ENCODE measurements around the gene CHST10. TPM values are rescaled to one million over a fixed set of nuclear protein-coding genes. Genes with fewer than 3 reads are reported as not detected.

The CHST10 gene
- total and polyA plus RNA-seq, 2 donors (not counting 3 experiments of a cell fraction or from before 2014, with no cell fraction given): 11.1 to 12.3 TPM

DNA sequence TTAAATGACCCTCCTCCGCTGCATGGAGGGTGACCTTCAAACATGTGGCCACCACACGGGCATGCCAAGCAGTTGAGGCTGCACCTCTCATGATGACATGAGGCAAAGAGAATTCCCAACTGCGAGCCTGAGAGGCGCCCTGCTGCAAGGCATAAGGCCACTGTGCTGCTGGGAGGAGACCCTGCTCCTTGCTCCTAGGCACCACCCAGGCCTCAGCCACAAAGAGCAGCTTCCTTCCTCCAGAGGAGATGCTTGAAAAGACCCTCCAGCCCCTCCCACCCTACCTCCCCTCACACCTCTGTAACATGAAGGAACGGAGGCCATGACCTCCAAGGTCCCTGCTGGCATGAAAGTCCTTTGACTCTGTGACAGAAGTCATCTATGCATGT is 11.4 kb downstream of the CHST10 start:
- no peak for FAIRE-seq
- Histone ChIP-seq H4K20me1 (replicated peaks; ENCODE audit: control insufficient read depth, extremely low read depth, insufficient read depth, low read length) (no peaks in the 10 kb centered on the region), H2AFZ (ENCODE audit: low read depth, low read length) (no peak overlapping the region), H3K27ac (ENCODE audit: insufficient read depth, low read depth, low read length) (no peak overlapping the region), H3K9ac (replicated peaks; ENCODE audit: extremely low read depth, insufficient read depth, low read length) (no peak overlapping the region), H3K4me2 (ENCODE audit: insufficient read depth, low read length) (no peak overlapping the region), H3K9me3 (replicated peaks; ENCODE audit: control insufficient read depth, insufficient read depth, low read length) (no peaks in the 10 kb centered on the region), H3K79me2 (ENCODE audit: control insufficient read depth, insufficient read depth, low read length) (peaks cover 2% of the 10 kb centered on the region), H3K27me3 (ENCODE audit: control insufficient read depth in 2 of 2, insufficient read depth in 2 of 2, low read length in 2 of 2) (no peaks in the 10 kb centered on the region), H3K4me3 (replicated peaks in 1 of 3; ENCODE audit: insufficient read depth in 1 of 3, low read depth in 1 of 3, low read length in 3 of 3) (no peak overlapping the region), H3K36me3 (ENCODE audit: control insufficient read depth in 2 of 2, extremely low read depth in 1 of 2, insufficient read depth in 2 of 2, low read length in 2 of 2) (peaks cover 2 to 12% of the 10 kb centered on the region in 2 experiments), H3K4me1 (ENCODE audit: control insufficient read depth, extremely low read depth, insufficient read depth, low read length) (no peaks in the 10 kb centered on the region), H3K9me1 (replicated peaks; ENCODE audit: control insufficient read depth, extremely low read depth, insufficient read depth, low read length) (no peaks in the 10 kb centered on the region)
- no peak for DNase-seq (ENCODE audit: low read depth, low spot score)
- CTCF ChIA-PET: interaction anchor here (1.5 kb wide), 1 partner anchor 25 kb away, joined by 5 read pairs; no protein-coding TSS in a partner anchor
- no TSS peak for BruUV-seq (replicated peaks)
- TF ChIP-seq EZH2 (IDR thresholded peaks at IDR 0.05; ENCODE audit: borderline replicate concordance, low read depth, low read length, severe bottlenecking) (no peak), JUN (IDR thresholded peaks at IDR 0.05; ENCODE audit: borderline replicate concordance, insufficient read depth, insufficient read length, low read depth) (no peak), FOS (IDR thresholded peaks at IDR 0.05; ENCODE audit: borderline replicate concordance, insufficient read depth, low read length) (no peak), GATA2 (IDR thresholded peaks at IDR 0.05; ENCODE audit: insufficient read depth, insufficient read length, low read depth, low read length) (no peak), POLR2A (IDR thresholded peaks at IDR 0.05; ENCODE audit: low read depth, low read length) (no peak), MYC (IDR thresholded peaks at IDR 0.05; ENCODE audit: low read depth, low read length) (no peak)
- TF ChIP-seq, protein P1, sequence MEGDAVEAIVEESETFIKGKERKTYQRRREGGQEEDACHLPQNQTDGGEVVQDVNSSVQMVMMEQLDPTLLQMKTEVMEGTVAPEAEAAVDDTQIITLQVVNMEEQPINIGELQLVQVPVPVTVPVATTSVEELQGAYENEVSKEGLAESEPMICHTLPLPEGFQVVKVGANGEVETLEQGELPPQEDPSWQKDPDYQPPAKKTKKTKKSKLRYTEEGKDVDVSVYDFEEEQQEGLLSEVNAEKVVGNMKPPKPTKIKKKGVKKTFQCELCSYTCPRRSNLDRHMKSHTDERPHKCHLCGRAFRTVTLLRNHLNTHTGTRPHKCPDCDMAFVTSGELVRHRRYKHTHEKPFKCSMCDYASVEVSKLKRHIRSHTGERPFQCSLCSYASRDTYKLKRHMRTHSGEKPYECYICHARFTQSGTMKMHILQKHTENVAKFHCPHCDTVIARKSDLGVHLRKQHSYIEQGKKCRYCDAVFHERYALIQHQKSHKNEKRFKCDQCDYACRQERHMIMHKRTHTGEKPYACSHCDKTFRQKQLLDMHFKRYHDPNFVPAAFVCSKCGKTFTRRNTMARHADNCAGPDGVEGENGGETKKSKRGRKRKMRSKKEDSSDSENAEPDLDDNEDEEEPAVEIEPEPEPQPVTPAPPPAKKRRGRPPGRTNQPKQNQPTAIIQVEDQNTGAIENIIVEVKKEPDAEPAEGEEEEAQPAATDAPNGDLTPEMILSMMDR (IDR thresholded peaks at IDR 0.05; ENCODE audit: extremely low read depth in 1 of 2, insufficient read depth in 1 of 2, low read depth in 1 of 2, low read length in 2 of 2): no peak
- TF ChIP-seq, protein P2, sequence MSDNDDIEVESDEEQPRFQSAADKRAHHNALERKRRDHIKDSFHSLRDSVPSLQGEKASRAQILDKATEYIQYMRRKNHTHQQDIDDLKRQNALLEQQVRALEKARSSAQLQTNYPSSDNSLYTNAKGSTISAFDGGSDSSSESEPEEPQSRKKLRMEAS (IDR thresholded peaks at IDR 0.05; ENCODE audit: insufficient read depth, insufficient read length): no peak
- POLR2A ChIA-PET: no interaction called here
- dilution Hi-C loops (cut with MboI; ENCODE audit: extremely low pct_ligation_motif_present, low sequenced_read_pairs): no loop called here
- intact Hi-C loops (cut with micrococcal nuclease): no loop called here

All from endothelial cell of umbilical vein (primary cell).